NCI-H2227 treated with DMSO at 0.1 percent for 48 hours (cell line): ENCODE measurements around the gene PARP14.
"Not testable (repeated sequence)": the region's sequence is repeated elsewhere in the genome, so short reads cannot be mapped to it uniquely, and the experiment has no call there.

Experiments
- DNase-seq: peaks from one replicate; lab custom pipeline; 2025; lab: John Stamatoyannopoulos, UW

PARP14 gene

DNA sequence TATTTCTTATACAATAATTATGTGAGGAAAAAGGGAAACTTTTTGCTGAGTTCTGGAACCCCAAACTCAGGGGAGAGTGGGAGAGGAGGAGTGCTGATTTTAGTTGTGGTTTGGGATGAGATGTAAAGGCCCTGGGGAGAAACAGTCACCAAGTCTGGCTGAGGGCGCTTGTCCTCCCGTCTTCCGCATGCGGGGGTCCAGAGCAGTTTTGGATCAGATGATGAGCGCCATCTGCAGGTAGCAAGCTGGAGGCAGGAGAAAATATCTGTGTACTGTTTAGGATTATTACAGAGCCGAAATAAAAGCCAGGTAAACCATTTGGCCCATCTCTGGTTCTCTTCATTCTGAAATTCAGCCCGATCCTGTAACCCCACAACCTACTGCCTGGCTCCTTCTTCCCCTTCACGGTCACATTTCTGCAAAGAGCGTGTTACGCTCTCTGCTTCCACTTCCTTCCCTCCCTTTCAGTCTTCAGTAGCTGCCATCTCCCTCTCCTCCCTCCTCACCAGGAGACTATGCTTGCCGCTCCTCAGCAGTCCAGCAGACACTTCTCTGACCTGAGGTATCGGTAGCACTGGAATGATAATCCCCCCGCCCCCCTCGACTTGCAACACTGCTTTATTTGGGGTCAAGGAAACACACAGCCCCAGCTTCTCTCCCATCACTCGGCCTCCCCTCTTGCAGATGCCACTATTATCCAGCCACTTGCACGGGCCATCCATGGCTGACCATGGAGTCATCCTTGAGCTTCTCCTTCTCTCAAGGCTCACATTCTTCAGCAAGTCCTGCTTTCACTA lies 1.4 kb upstream of the PARP14 start:
- peak; percentile 74 for DNase-seq

DNA sequence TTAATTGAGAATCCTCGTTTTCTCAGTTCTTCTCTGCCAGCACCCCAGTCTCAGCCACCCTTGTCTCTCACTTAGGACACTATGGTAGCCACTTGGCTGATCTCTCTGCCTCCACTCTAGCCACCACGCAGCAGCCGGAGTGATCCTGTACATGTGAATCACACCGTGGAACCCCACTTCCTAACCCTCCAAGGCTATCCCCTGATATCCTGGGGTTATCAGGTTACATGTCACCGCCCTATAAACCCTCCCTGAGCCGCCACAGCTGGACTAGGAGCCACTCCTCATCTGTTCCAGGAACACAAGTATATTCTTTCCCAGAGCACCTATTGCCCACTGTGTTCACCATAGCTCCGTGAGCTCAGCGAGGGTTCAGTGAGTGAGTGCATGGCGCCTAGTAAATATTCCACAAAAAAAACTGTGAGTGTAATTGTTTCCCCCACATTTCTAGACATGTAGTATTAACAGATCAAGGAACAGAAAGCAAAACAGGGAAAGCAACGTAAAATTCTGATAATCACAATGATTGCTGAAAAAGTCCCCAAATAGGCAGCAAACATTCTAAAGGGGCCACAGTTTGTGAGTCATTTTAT lies 661 bp upstream of the PARP14 start:
- peak; percentile 25 for DNase-seq

DNA sequence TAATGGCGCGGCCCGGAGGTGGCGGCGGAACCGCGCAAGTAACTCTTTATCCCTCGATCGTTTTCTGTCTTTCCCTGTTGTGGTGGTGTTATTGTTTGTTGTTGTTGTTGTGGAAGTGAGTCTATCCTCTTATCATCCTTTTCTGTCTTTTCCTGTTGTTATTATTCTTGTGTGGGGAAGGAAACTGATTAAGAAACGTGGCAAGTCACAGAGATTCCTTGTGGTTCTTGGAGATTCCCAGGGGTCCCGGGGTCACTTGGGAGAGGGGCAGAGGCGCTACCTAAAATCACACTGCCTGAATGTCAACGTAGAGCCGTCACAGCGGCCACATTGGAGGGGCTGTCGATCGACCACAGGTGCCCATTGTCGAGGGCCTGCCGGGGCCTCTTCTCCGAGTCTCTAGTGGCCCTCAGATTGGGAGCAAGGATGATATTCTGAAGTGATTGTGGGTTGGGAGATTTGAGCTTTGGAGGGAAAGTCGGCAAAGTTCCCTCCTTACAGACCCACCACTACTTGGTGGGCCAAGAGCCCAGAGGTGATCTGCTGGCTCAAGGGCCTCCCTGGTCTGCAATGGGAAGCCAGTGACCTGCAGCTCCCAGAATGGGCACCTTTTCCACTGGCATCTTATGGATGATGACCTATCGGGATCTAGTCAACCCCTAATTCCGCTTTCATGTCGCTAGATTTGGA lies 790 bp downstream of the PARP14 start:
- DNase-seq = no peak

DNA sequence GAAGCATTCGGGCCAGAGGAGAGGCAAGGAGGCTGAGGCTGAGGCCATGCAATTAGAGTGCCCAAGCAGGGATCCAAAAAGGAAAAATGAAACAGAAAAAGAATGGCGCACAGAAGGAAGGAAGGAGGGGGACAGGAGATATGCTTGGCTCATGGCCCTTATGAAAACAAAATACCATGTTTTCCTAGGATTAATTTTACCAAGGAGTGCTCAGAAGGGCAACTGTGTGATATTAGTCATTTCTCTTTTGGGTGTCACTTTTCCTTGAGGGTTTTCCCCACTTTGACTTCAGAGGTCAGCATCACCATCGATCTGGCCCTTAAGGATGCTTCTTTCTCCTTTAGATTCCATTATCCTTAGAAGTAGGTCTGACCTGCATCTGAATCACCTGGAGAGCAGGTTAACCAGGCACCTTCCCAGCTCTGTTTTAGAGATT lies 1.4 kb downstream of the PARP14 start:
- DNase-seq = no peak

DNA sequence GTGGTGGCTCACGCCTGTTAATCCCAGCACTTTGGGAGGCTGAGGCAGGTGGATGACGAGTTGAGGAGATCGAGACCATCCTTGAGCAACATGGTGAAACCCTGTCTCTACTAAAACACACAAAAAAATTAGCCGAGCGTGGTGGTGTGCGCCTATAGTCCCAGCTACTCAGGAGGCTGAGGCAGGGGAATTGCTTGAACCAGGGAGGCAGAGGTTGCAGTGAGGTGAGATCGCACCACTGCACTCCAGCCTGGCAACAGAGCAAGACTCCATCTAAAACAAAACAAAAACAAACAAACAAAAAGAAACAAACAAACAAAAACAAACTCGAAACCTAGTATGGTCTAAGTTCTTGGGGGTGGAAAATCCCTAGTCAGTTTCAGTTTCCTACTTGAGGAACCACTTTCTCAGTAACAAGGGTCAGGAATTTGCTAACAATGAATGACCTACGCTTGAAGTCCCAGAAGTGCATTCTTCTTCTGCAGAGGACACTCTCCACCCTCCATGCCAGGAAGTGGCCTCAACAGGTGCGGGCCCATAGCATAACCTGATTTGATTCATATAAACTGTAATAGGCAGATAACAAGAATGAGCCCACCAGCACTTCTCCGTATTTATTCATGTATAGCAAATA lies 2.3 kb downstream of the PARP14 start:
- DNase-seq = not testable (repeated sequence)

DNA sequence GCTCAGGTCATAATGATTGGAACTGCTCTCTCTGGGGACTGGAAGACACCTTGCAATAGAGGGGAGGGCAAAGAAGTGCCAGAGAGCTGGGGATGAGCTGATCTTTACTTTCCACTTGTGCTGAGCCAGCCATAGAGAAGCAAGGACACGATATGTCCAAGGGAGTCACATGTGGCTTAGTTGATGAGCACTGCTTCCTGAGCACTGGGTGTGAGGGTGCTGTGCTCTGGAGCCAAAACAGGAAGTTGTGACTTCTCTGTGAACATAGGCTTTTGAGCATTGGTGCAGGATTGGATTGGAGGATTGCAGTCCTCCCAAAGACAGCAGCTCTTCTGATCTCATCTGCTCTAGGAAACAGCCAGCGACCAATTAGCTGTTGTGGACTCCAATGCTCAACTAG lies 6.7 kb downstream of the PARP14 start:
- no peak for DNase-seq

DNA sequence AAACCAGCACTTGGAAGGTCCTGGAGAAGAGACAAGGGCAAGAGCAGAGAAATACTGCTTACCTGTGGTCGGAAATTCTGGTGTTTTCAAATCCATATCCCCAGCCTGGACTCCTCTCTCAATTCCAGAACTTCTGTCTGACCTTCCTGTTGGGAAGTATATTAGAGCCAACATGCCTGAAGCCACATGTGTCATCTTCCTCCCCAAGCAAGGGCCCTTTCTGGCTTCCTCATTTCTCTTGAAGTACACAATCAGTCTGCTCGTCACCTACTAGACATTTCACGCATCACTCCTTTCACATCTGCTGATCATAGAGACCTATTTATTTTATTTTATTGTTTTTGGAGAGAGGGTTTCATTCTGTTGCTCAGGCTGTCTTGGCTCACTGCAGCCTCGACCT lies 8.4 kb downstream of the PARP14 start:
- DNase-seq = no peak

DNA sequence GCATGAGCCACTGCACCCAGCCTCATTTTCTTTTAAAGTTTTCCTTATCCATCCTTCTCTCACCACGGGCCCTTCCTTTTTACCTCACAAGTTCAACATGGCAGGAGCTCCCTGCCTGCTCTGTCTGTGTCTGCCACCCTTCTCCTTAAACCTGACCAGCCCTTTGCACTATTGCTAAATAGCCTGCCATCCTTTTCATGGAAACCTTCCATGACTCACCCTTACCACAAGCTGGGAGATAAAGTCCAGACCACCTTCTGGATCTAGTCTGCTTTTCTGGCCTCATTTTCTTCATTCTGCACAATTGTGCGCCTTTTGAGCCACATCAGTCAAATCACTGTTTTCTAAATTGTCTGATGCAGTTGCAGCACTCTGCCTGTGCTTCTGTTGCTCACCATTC lies 8.9 kb downstream of the PARP14 start:
- no peak for DNase-seq

DNA sequence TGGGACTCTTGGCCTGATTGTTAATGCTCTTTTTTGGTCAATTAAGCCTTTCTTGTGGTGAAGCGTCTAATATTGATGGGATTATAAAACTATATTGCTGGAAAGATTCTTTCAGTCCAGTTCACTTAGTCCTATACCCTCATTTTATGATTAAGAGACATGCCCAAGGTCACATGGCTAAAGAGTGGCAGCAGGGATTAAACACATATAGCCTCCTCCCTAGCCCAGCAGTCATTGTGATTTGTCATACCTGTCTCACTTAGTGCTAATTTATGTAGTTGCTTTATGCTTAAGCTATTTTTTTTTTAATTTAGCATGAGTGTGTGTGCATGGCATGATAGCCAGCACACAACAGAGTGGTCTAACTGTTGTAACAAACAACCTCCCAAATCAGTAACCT lies 9.5 kb downstream of the PARP14 start:
- no peak for DNase-seq

DNA sequence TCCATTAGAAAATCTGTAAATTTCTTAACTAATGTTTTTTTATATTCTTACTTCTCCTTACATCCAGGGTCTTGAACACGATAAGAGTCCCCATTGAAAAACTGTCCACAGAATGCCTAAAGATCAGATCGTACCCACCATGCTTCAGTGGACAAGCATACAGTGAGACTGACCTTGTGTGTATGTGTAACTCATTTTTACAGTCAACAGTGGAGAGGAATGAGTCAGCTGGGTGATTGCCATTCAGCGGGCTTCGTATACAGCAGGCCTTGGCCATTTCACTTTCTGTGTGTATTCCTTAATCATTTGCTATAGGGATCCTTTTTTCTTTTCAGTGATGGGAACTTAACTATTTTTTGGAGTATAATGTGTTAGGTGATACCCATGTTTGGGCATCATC lies 10.6 kb downstream of the PARP14 start:
- no peak for DNase-seq

DNA sequence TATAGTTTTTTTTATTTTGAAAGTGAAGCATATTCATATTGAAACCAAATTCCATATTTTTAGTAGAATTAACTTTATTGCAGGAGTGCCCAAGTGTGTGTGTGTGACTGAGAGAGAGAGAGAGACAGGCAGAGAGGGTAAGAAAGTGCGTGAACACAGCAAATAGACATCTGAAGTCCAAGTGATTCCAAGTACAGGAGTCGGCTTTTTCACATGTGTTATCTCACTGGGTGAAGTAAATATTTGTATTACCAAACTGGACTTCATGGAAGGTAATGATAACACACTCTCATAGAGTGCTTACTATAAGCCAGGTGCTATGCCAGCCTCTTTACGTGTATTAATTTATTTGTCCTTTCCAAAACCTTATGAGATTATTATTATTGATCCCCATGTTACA lies 12.0 kb downstream of the PARP14 start:
- DNase-seq = no peak

DNA sequence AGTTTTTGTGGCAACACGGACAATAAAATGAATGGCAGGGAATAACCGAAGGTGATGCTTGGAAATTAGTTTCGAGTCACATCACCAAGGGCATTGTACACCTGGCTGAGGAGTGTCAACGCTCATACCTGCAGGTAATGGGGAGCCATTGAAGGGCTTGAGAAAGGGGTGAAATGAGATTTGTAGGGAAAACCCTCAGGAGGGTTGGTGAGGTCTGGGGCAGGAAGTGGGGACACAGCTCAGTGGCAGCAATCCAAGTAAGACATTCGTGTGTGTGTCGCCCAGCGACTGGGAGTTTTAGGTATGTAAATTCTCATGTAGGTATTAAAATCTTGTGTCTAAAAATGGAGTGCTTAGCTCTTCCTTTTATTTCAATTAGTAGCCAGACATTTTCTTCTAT lies 14.3 kb downstream of the PARP14 start:
- DNase-seq = no peak

DNA sequence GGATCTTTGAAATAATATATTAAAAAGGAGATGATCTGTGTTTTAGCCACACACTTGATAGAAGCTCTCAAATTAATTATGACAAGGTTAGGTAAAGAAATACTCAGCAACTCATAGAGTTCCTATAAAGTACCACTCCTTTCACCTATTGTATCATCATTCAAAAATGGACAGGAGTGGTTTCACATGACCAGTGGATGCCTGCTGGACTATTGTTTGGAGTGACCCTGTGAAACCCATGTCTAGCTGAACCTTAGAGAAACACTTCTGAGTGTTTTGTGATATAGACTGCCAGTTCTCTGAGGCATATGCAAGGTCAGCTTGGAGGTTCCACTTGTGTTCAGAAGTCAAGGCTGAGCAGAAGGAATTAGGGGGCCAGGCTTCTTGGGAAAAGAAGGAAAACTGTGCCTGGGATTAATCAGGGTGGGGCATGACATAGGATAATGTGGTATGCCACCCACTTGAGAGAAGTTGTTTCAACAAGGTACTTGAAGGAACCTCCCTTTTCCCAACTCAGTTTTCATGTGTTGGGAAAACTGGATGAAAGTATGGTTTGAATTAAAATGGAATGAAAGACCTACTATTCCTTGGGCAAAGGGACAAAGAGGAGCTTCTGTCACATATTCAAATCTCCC lies 15.4 kb downstream of the PARP14 start:
- no peak for DNase-seq

DNA sequence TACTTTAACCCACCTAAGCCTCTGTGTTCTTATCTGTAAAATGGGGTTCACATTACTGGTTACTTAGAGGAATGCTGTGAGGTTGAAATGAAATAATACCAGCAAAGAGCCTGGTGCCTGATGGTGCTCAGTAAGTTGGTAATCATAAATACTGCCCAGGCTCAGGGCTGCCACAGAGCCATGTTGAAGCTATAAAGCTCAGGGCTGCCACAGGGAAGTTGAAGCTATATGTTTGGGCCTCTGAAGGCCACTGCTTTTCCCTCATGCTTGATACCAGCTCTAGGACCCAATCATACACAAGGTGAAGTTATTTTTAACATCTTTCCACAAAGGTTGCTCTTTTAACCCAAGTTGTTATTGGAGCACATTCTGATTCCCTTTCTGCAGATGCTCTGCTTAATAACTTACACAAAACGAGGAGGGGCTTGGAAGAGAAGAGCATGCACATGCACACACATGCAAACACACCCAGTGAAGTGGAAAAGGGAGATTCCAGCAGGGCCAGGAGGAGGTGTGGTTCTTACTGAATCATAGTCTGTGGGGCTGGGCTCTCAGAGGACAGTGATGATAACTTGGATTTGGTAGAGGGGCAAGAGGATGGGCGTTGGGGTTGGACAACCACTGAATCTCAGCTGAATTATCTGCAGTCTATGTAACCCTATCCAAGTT lies 17.4 kb downstream of the PARP14 start:
- DNase-seq = no peak

DNA sequence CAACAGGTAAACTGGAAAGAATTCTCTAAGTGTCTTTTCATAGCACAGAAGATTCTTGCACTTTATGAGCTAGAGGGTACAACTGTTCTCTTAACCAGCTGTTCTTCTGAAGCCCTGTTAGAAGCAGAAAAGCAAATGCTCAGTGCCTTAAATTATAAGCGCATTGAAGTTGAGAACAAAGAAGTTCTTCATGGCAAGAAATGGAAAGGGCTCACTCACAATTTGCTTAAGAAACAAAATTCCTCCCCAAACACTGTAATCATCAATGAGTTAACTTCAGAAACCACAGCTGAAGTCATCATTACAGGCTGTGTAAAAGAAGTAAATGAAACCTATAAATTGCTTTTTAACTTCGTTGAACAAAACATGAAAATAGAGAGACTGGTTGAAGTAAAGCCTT lies 19.6 kb downstream of the PARP14 start:
- no peak for DNase-seq

DNA sequence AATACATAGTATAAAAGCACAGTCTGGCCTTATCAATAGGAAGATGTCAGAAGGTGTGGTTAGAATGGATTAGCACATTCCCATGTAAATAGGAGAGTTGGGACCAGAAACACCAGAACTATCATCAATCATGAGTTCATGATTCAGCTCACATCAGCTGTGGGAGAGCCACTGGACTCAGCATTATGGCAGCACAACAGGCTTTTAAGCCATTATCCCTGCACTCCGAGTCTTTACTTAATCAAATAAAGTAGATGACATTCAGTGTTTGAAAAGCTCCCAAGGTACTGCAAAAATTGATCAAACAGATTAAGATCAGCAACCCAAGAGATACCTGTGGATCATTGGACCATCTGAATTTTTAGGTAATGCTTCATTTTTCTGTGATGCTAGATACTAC lies 24.7 kb downstream of the PARP14 start:
- no peak for DNase-seq

DNA sequence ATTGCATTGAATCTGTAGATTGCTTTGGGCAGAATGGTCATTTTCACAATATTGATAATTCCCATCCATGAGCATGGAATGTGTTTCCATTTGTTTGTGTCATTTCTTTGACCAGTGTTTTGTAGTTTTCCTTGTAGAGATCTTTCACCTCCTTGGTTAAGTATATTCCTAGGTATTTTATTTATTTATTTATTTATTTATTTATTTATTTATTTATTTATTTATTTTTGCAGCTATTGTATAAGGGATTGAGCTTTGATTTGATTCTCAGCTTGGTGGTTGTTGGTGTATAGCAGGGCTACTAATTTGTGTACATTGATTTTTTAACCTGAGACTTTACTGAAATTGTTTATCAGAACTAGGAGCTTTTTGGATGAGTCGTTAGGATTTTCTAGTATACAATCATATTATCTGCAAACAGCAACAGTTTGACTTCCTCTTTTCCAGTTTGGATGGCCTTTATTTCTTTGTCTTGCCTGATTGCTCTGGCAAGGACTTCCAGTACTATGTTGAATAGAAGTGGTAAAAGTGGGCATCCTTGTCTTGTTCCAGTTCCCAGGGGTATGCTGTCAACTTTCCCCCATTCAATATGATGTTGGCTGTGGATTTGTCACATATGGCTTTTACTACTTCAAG lies 30.1 kb downstream of the PARP14 start:
- not testable (repeated sequence) for DNase-seq

DNA sequence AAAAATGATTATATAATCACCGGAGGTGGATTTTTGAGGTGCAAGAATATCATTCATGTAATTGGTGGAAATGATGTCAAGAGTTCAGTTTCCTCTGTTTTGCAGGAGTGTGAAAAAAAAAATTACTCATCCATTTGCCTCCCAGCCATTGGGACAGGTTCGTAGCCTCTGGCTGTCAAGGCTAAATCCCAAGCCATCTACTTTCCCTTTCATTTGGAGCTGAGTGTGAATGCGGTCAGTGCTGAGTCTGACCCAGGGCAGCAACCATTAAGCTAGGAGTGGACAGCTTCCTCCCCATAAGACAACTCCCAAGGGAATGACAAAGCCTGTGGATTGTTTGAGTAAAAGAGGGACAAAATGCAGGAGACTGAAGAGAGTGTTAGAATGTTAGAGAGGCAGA lies 33.6 kb downstream of the PARP14 start:
- DNase-seq = no peak

DNA sequence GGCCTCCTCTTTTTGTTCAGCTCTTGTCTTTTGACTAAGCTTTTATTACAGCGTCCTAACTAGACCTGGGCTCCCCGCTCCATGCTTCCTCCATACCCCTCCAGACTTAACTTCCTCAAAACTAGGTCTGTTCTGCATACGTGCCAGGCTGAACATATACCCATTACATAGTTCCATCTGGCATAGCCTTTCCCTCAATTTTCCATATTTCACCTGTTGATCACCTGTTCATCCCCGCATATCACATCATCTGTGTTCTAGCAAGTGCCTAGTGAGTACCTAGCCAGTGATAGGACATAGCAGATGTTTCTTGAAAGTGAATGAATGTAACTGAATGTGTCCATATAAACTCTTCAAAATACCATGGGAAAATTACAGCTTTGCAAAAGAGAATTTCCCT lies 36.0 kb downstream of the PARP14 start:
- no peak for DNase-seq

DNA sequence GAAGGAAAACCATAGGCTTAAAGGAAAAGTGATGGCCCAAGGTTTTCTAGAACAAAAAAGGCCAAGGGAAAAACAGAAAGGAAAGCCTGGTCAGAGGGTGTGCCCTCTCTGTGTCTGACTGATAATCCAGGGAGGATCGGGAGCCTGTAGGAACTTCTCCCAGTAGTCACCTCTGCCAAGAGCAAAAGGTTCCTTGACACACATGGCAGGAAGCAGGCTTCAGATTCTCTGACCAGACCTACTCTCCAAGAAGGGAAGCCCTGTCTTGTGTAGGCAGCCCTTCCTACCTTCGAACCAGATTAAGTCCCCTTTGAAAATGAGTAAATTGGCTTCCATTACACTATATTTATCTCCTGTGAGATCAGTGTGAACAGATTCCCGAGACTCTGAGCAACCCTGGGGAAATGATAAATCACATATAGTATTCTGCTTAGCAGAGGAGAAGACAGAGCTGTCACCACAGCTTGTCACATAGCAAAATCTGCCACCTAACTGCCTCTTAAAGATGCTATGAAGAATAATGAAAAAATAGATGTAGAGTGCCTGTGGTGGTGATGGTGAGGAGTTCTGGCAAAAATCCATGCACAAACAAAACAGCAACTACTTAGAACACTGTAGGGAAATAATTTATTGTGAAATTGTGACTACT lies 38.8 kb downstream of the PARP14 start:
- no peak for DNase-seq

DNA sequence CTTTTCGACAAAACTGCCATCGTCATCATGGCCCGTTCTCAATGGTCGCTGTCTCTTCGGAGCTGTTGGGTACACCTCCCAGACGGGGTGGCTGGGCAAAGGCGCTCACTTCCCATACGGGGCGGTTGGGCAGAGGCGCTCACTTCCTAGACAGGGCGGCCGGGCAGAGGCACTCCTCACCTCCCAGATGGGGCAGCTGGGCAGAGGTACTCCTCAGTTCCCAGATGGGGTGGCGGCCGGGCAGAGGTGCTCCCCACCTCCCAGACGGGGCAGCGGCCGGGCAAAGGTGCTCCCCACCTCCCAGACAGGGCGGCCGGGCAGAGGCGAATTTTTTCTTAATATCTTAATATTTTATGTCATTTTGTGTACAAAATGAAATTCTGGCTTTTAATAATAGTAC lies 44.5 kb downstream of the PARP14 start:
- DNase-seq = no peak
